HepG2 (cell line): ENCODE data around the gene ENTPD6. TPM values are rescaled to one million over a fixed set of nuclear protein-coding genes. Genes with fewer than 3 reads are reported as not detected.
A peak's percentile ranks its signal among the peaks of the same experiment; 100 is the strongest.

Source experiments
- ATAC-seq: fragments of 200-7000 bp; cut with Tn5 transposase; 3 replicates; pipeline ENCODE4 v1.9.1; 2020; ENCODE audit warnings: mild to moderate bottlenecking, moderate library complexity
- BruUV-seq: library from RNA; stranded (reverse); fragments of 400-500 nt; replicated peaks from 2 replicates; lab custom pipeline; 2021; lab: Mats Ljungman, UMichigan
- CTCF ChIA-PET: fragments of 300-600 bp; formaldehyde crosslinking; extraction: SDS; loops from one replicate; lab custom pipeline; 2021; ENCODE audit warnings: low total read pairs, inconsistent platforms, low intra/inter-chr PET ratio; lab: Yijun Ruan, JAX
- POLR2A ChIA-PET: fragments of 350-600 bp; sonication (Branson Sonifier 250); formaldehyde crosslinking; loops from one replicate; lab custom pipeline; 2020; ENCODE audit warnings: antibody characterized with exemption, inconsistent platforms; lab: Yijun Ruan, JAX
- DNase-seq: peaks from one replicate; pipeline ENCODE4 v3.0.0-alpha.2; 2015; ENCODE audit warnings: low spot score
- FAIRE-seq: peaks from 3 replicates; lab custom pipeline; 2011; peaks lifted over from hg19 to GRCh38; lab: Jason Lieb, UNC
- H2AFZ ChIP-seq: one replicate; pipeline ENCODE4 v1.6.1; 2011; ENCODE audit warnings: low read length, inconsistent platforms
- H3K27ac ChIP-seq: fragments of 300-600 bp; 3 replicates; pipeline ENCODE4 v1.8.0; 2011; ENCODE audit warnings: mixed run types, mild to moderate bottlenecking, mixed read lengths, low read length, inconsistent platforms; ENCODE audit not compliant: insufficient read depth; ENCODE audit errors: extremely low read length
- H3K27me3 ChIP-seq, 2 experiments: fragments of 200-600 bp in 1 of 2; 2 replicates in 1 of 2; 3 replicates in 1 of 2; pipeline versions ENCODE4 v1.6.0 to v1.8.0; 2011; ENCODE audit warnings: low read length in 2 of 2, mild to moderate bottlenecking in 2 of 2, moderate library complexity in 2 of 2, inconsistent platforms in 1 of 2; ENCODE audit not compliant: insufficient read depth in 2 of 2, control insufficient read depth in 1 of 2
- H3K36me3 ChIP-seq, 2 experiments: fragments of 200-600 bp in 1 of 2; replicated peaks in 1 of 2; 2 replicates in 1 of 2; 3 replicates in 1 of 2; pipeline versions ENCODE4 v1.5.1 to v1.8.0; 2011; ENCODE audit warnings: low read length in 2 of 2, inconsistent platforms in 1 of 2; ENCODE audit not compliant: insufficient read depth in 2 of 2, control insufficient read depth in 1 of 2
- H3K4me1 ChIP-seq: 2 replicates; pipeline ENCODE4 v1.5.1; 2012; ENCODE audit warnings: low read length, inconsistent platforms; ENCODE audit not compliant: insufficient read depth
- H3K4me2 ChIP-seq: 2 replicates; pipeline ENCODE4 v1.6.0; 2011; ENCODE audit warnings: low read depth, low read length, inconsistent platforms
- H3K4me3 ChIP-seq, 3 experiments: fragments of 200-600 bp in 1 of 3; sonication (generic), shearing (Covaris generic) in 1 of 3; replicated peaks in 1 of 3; 2 replicates each; pipeline ENCODE4 v1.5.1; 2011 to 2016; ENCODE audit warnings: low read length in 3 of 3, inconsistent platforms in 2 of 3, low read depth in 2 of 3, mild to moderate bottlenecking in 2 of 3, control low read depth in 1 of 3, mixed read lengths in 1 of 3; ENCODE audit not compliant: insufficient read depth in 1 of 3
- H3K79me2 ChIP-seq: one replicate; pipeline ENCODE4 v1.6.1; 2011; ENCODE audit warnings: low read length, inconsistent platforms; ENCODE audit not compliant: insufficient read depth
- H3K9ac ChIP-seq: 2 replicates; pipeline ENCODE4 v1.6.0; 2011; ENCODE audit warnings: mild to moderate bottlenecking, low read depth, low read length, inconsistent platforms; ENCODE audit not compliant: insufficient read depth
- H3K9me3 ChIP-seq: 2 replicates; pipeline ENCODE4 v1.5.1; 2012; ENCODE audit warnings: mild to moderate bottlenecking, low read length
- H4K20me1 ChIP-seq: 2 replicates; pipeline ENCODE4 v1.6.0; 2011; ENCODE audit warnings: inconsistent platforms, mild to moderate bottlenecking, low read length, moderate library complexity; ENCODE audit not compliant: insufficient read depth
- ARNT2 ChIP-seq: sonication (generic); formaldehyde crosslinking; IDR thresholded peaks from 2 replicates; pipeline ENCODE4 v1.8.0; 2022; ENCODE audit warnings: mild to moderate bottlenecking, low read depth, missing genetic modification reagents, moderate library complexity
- EED ChIP-seq: sonication (generic); formaldehyde crosslinking; IDR thresholded peaks from 2 replicates; pipeline ENCODE4 v1.5.0; 2020; ENCODE audit warnings: mild to moderate bottlenecking, missing genetic modification reagents
- FOXO1 ChIP-seq: sonication (generic); formaldehyde crosslinking; IDR thresholded peaks from 2 replicates; pipeline ENCODE4 v1.4.0; 2020; ENCODE audit warnings: missing genetic modification reagents
- HES4 ChIP-seq: sonication (generic); formaldehyde crosslinking; IDR thresholded peaks from 2 replicates; pipeline ENCODE4 v1.9.0; 2021; ENCODE audit warnings: mild to moderate bottlenecking, missing genetic modification reagents, borderline replicate concordance
- HNF4A ChIP-seq: sonication (generic); formaldehyde crosslinking; IDR thresholded peaks from 2 replicates; pipeline ENCODE4 v1.4.0; 2020; ENCODE audit warnings: missing genetic modification reagents
- KLF6 ChIP-seq: IDR thresholded peaks from 2 replicates; pipeline ENCODE4 v1.8.0; 2016; ENCODE audit warnings: missing biosample characterization, missing genetic modification reagents
- MED8 ChIP-seq: sonication (generic); formaldehyde crosslinking; IDR thresholded peaks from 2 replicates; pipeline ENCODE4 v1.8.1; 2023; ENCODE audit warnings: mild to moderate bottlenecking, missing genetic modification reagents; ENCODE audit not compliant: insufficient replicate concordance
- NFE2 ChIP-seq: sonication (generic); formaldehyde crosslinking; IDR thresholded peaks from 2 replicates; pipeline ENCODE4 v1.4.0; 2020; ENCODE audit warnings: missing genetic modification reagents
- NFYB ChIP-seq: sonication (generic); formaldehyde crosslinking; IDR thresholded peaks from 2 replicates; pipeline ENCODE4 v1.4.0; 2020; ENCODE audit warnings: missing genetic modification reagents
- NKX3-1 ChIP-seq: sonication (generic); formaldehyde crosslinking; IDR thresholded peaks from 2 replicates; pipeline ENCODE4 v1.5.0; 2020; ENCODE audit warnings: missing genetic modification reagents
- NR2F1 ChIP-seq, 2 experiments: fragments of 450-650 bp in 1 of 2; formaldehyde crosslinking in 1 of 2; IDR thresholded peaks; 2 replicates each; pipeline versions ENCODE4 v1.5.0 to v1.6.1; 2016 to 2020; ENCODE audit warnings: mild to moderate bottlenecking in 1 of 2, missing compliant biosample characterization in 1 of 2, missing genetic modification reagents in 1 of 2, moderate library complexity in 1 of 2
- PAF1 ChIP-seq: IDR thresholded peaks from 2 replicates; pipeline ENCODE4 v1.6.1; 2016; ENCODE audit warnings: missing genetic modification reagents, missing compliant biosample characterization
- SOX13 ChIP-seq, 3 experiments: fragments of 450-650 bp in 1 of 3; sonication (generic) in 1 of 3; formaldehyde crosslinking in 1 of 3; IDR thresholded peaks in 2 of 3; conservative IDR thresholded peaks in 1 of 3; 2 replicates each; pipeline versions ENCODE4 v1.5.0 to v1.6.1; 2016 to 2020; ENCODE audit warnings: antibody characterized with exemption in 1 of 3, mild to moderate bottlenecking in 1 of 3, missing compliant biosample characterization in 1 of 3, missing genetic modification reagents in 1 of 3, moderate library complexity in 1 of 3
- ZMYM3 ChIP-seq: sonication (generic); formaldehyde crosslinking; IDR thresholded peaks from 2 replicates; pipeline ENCODE4 v1.5.1; 2020; ENCODE audit warnings: mild to moderate bottlenecking, missing genetic modification reagents
- ZNF747 ChIP-seq: sonication (generic); formaldehyde crosslinking; IDR thresholded peaks from 2 replicates; pipeline ENCODE4 v1.8.1; 2023; ENCODE audit warnings: missing genetic modification reagents, mild to moderate bottlenecking, borderline replicate concordance
- ZNF788 ChIP-seq: sonication (generic); formaldehyde crosslinking; IDR thresholded peaks from 2 replicates; pipeline ENCODE4 v1.5.0; 2020; ENCODE audit warnings: mild to moderate bottlenecking, missing genetic modification reagents, borderline replicate concordance
- WGBS: methylation state at CpG from one replicate; pipeline ENCODE4 v1.1.6; 2017; ENCODE audit warnings: low lambda C conversion rate; 5-methylcytosine and 5-hydroxymethylcytosine counted together
- in situ Hi-C: cut with HindIII; loops from 2 replicates; pipeline ENCODE4 v1.10.0; 2017; ENCODE audit warnings: low pct_unique_long_range_greater_than_20kb; ENCODE audit not compliant: extremely low pct_ligation_motif_present
- intact Hi-C: fragments of 100-400 bp; cut with micrococcal nuclease; formaldehyde crosslinking; loops from one replicate; pipeline ENCODE4 v1.10.0; 2022; ENCODE audit not compliant: unreplicated experiment
- polyA plus RNA-seq, 8 experiments: library from polyadenylated mRNA; depleted of rRNA in 3 of 8; stranded (reverse) in 7 of 8; unstranded in 1 of 8; fragments of >200 nt; fragmentation: Illumina TruSeq in 4 of 8; extraction: Trizol in 4 of 8; gene quantifications; 2 replicates each; pipeline versions ENCODE4 v1.2.1 to v1.2.3, GENCODE V29; 2011 to 2016; ENCODE audit warnings: low read depth in 4 of 8, missing spikeins in 1 of 8, mixed read lengths in 1 of 8; ENCODE audit not compliant: insufficient read depth in 1 of 8
- total RNA-seq, 5 experiments: library from RNA; depleted of rRNA; stranded (reverse); fragments of >200 nt; fragmentation: Illumina TruSeq; extraction: Trizol; gene quantifications; 2 replicates each; pipeline ENCODE4 v1.2.3, GENCODE V29; 2016; ENCODE audit warnings: low read depth in 1 of 5
- TF ChIP-seq, protein P1 (sequence below): sonication (generic); formaldehyde crosslinking; IDR thresholded peaks from 2 replicates; pipeline ENCODE4 v1.8.0; 2022; ENCODE audit warnings: mild to moderate bottlenecking, missing genetic modification reagents, borderline replicate concordance
- TF ChIP-seq, protein P2 (sequence below): sonication (generic); formaldehyde crosslinking; IDR thresholded peaks from 2 replicates; pipeline ENCODE4 v1.5.0; 2020; ENCODE audit warnings: mild to moderate bottlenecking, missing genetic modification reagents
- TF ChIP-seq, protein P3 (sequence below): sonication (generic); formaldehyde crosslinking; IDR thresholded peaks from 2 replicates; pipeline ENCODE4 v1.5.0; 2020; ENCODE audit warnings: mild to moderate bottlenecking, missing genetic modification reagents

ENTPD6 gene
- total and polyA plus RNA-seq, 2 of the 13 experiments (the other 11 are each of a cell fraction or from before 2014, with no cell fraction given) = 164 to 172 TPM

DNA sequence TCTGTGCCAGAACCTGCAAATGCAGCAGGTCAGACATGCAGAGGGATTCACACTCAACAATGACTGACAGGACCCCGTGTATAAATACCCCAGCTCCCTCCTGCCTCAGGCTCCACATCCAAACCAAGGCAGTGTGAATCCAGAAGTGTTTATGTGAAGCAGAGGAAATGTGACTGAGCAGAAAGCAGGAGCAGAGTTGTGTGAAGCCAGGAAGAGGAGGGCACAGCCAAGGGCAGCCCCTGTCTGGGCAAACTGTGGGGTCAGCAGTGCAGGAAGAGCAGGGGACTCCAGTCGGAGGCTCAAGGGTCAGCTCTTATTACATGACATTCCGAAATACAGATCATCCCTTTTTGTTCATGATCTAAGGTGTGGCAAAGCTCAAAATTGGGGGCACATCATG lies 19.3 kb upstream of the ENTPD6 start:
- DNase-seq = no peak
- Histone ChIP-seq H3K9ac (no peak overlapping the region), H3K27me3 (no peaks in the 10 kb centered on the region), H3K4me2 (peak overlapping the region; percentile 41), H3K79me2 (no peaks in the 10 kb centered on the region), H3K36me3 (no peaks in the 10 kb centered on the region), H3K27ac (no peak overlapping the region), H2AFZ (peak overlapping the region; percentile 15), H3K9me3 (peaks cover 10% of the 10 kb centered on the region), H3K4me3 (no peak overlapping the region), H3K4me1 (peaks cover 57% of the 10 kb centered on the region), H4K20me1 (no peaks in the 10 kb centered on the region)
- FAIRE-seq = no peak
- ChIA-PET POLR2A (interaction anchor here (1.2 to 4.0 kb wide), 2 partner anchors 11 to 19 kb away, joined by 8 to 24 read pairs; partner anchors contain the start of gene ENTPD6), CTCF (no interaction called here)
- peak; percentile 32 for ATAC-seq
- intact Hi-C loops (no loop called here), in situ Hi-C loops (loop anchor here (5.0 kb wide), 2 partner anchors 34 to 94 kb away; partner anchors contain the start of gene VSX1)
- BruUV-seq = no TSS peak
- WGBS = 7% methylated on average over 3 of the region's 3 CpGs
- TF ChIP-seq ZMYM3 (CRISPR knock-in tag) (peak; percentile 53; the same call in 1 of the 2 replicates), HES4 (CRISPR knock-in tag) (no peak), EED (CRISPR knock-in tag) (0 out of 2 replicates have a peak, but pooled peaks have one; percentile 30), ZNF788 (CRISPR knock-in tag) (peak; percentile 52; the same call in 1 of the 2 replicates), SOX13 (IDR thresholded peaks at IDR 0.05) (no peak), SOX13 (CRISPR knock-in tag; conservative IDR thresholded peaks at IDR 0.05 in 1 of 2, IDR thresholded peaks at IDR 0.05 in 1 of 2) (peak in 1 of 2 experiments; percentile 7; a peak in 1 of 4 replicates), MED8 (CRISPR knock-in tag) (no peak), PAF1 (CRISPR knock-in tag) (no peak), ZNF747 (CRISPR knock-in tag) (no peak), FOXO1 (CRISPR knock-in tag) (peak; percentile 19; the same call in 1 of the 2 replicates), NR2F1 (CRISPR knock-in tag; IDR thresholded peaks at IDR 0.05) (0 out of 4 replicates have a peak, but pooled peaks of 1 of the 2 experiments have one; percentile 5), NFYB (no peak), NFE2 (CRISPR knock-in tag) (no peak), HNF4A (CRISPR knock-in tag) (peak; percentile 62), NKX3-1 (no peak), ARNT2 (CRISPR knock-in tag) (no peak), KLF6 (CRISPR knock-in tag) (no peak)
- TF ChIP-seq, protein P1, sequence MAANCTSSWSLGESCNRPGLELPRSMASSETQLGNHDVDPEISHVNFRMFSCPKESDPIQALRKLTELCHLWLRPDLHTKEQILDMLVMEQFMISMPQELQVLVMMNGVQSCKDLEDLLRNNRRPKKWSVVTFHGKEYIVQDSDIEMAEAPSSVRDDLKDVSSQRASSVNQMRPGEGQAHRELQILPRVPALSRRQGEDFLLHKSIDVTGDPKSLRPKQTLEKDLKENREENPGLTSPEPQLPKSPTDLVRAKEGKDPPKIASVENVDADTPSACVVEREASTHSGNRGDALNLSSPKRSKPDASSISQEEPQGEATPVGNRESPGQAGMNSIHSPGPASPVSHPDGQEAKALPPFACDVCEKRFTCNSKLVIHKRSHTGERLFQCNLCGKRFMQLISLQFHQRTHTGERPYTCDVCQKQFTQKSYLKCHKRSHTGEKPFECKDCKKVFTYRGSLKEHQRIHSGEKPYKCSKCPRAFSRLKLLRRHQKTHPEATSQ = no peak
- TF ChIP-seq, protein P2, sequence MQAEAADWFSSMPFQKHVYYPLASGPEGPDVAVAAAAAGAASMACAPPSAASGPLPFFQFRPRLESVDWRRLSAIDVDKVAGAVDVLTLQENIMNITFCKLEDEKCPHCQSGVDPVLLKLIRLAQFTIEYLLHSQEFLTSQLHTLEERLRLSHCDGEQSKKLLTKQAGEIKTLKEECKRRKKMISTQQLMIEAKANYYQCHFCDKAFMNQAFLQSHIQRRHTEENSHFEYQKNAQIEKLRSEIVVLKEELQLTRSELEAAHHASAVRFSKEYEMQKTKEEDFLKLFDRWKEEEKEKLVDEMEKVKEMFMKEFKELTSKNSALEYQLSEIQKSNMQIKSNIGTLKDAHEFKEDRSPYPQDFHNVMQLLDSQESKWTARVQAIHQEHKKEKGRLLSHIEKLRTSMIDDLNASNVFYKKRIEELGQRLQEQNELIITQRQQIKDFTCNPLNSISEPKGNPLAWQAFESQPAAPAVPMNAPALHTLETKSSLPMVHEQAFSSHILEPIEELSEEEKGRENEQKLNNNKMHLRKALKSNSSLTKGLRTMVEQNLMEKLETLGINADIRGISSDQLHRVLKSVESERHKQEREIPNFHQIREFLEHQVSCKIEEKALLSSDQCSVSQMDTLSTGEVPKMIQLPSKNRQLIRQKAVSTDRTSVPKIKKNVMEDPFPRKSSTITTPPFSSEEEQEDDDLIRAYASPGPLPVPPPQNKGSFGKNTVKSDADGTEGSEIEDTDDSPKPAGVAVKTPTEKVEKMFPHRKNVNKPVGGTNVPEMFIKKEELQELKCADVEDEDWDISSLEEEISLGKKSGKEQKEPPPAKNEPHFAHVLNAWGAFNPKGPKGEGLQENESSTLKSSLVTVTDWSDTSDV = no peak
- TF ChIP-seq, protein P3, sequence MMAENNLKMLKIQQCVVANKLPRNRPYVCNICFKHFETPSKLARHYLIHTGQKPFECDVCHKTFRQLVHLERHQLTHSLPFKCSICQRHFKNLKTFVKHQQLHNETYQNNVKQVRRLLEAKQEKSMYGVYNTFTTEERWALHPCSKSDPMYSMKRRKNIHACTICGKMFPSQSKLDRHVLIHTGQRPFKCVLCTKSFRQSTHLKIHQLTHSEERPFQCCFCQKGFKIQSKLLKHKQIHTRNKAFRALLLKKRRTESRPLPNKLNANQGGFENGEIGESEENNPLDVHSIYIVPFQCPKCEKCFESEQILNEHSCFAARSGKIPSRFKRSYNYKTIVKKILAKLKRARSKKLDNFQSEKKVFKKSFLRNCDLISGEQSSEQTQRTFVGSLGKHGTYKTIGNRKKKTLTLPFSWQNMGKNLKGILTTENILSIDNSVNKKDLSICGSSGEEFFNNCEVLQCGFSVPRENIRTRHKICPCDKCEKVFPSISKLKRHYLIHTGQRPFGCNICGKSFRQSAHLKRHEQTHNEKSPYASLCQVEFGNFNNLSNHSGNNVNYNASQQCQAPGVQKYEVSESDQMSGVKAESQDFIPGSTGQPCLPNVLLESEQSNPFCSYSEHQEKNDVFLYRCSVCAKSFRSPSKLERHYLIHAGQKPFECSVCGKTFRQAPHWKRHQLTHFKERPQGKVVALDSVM = no peak
